Stimulated activated CD8-positive, alpha-beta memory T cell treated with anti-CD3 and anti-CD28 coated beads, Interleukin-4, amount 100 ng/mL, for 48 hours (primary cell): Measurements from ENCODE around the gene LTV1.
"Not testable (repeated sequence)": the region's sequence is repeated elsewhere in the genome, so short reads cannot be mapped to it uniquely, and the experiment has no call there.

Source experiments
- DNase-seq: peaks from one replicate; pipeline ENCODE4 v3.0.0-alpha.2; 2020

Gene LTV1

GRCh38 chr6:143842902-143843676 is at the start of gene LTV1:
TSS of gene LTV1 (plus strand) at chr6:143843338. CDS start at chr6:143843478, 140 bp downstream.
- DNase-seq, result peak; percentile 95

DNA sequence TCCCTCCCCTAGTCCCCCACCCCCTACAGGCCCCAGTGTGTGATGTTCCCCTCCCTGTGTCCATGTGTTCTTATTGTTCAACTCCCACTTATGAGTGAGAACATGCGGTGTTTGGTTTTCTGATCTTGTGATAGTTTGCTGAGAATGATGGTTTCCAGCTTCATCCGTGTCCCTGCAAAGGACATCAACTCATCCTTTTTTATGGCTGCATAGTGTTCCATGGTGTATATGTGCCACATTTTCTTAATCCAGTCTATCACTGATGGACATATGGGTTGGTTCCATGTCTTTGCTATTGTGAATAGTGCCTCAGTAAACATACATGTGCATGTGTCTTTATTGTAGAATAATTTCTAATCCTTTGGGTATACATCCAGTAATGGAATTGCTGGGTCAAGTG is 46.6 kb upstream of the LTV1 start:
- not testable (repeated sequence) for DNase-seq

- DNase-seq, result not testable (repeated sequence)
Measured at GRCh38 chr6:143798487-143798886, 44.7 kb upstream of the LTV1 start.

GRCh38 chr6:143802833-143803565 is 40.1 kb upstream of the LTV1 start:
- DNase-seq, result no peak

DNA sequence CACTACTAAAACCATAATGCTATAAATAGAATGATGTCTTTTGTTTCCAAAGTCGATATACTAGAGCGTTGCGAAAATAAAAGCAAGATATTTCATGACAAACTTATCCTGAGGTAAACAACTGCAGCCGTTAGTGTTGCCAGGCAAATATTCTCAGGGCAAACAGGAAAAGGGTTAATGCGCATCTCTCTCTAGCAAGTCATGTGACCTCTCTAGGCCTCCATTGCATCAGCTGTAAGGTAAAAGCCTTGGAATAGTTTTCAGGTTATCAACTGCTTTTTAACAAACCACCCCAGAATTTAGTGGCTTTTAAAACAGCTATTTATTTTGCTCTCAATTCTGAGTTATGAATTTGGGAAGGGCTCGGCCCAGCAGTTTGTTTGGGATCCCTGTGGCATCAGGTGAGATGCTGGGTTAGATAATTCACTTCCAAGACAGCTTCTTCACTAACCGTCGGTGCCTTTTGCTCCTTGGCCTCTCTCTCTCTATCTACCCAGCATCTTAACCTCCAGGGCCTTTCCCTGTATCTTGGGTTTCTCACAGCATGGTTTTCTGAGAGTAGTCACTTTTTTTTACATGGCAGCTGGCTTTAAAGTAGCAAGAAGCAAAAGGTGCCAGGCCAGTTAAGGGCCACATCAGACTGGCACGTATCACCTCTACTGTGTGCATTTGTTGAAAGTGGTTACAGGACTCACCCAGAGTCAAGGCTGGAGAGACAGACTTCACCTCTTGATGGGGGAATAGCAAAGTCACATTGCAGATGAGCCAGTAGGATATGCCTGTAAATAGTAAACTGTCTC is 39.2 kb upstream of the LTV1 start:
- no peak for DNase-seq

- no peak for DNase-seq
Measured at GRCh38 chr6:143804835-143805239, 38.3 kb upstream of the LTV1 start.

DNA sequence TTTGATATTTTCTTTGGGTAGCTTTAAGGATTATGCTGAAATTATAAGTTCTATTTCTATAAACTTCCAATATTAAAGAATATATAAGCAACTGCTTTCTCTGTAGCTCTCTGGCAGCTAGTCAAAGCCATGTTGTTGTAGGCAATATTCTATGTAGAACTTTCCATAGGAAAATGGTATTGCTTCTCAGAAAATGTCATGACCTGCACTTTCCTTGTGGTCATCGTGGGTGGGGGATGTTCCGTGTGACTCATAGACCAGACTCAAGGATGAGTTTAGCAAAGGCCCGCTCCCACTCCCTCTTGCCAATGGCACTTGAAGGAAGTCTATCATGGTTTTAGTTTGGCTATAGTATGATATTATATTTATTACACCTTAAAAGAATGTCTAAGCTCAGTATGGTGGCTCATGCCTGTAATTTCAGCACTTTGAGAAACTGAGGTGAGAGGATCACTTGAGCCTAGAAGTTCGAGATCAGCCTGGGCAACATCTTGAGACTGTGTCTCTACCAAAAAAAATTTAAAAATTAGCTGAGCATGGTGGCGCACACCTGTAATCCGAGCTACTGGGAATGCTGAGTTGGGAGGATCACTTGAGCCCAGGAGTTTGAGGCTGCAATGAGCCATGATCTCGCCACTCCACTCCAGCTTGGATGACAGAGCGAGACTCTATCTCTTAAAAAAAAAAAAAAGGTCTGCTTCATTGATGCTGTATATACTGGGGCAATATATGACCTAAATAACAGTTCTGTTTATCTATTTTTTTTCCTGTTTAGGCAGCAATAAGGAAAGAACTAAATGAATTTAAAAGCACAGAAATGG is 36.6 kb upstream of the LTV1 start:
- DNase-seq, result peak; percentile 91

DNA sequence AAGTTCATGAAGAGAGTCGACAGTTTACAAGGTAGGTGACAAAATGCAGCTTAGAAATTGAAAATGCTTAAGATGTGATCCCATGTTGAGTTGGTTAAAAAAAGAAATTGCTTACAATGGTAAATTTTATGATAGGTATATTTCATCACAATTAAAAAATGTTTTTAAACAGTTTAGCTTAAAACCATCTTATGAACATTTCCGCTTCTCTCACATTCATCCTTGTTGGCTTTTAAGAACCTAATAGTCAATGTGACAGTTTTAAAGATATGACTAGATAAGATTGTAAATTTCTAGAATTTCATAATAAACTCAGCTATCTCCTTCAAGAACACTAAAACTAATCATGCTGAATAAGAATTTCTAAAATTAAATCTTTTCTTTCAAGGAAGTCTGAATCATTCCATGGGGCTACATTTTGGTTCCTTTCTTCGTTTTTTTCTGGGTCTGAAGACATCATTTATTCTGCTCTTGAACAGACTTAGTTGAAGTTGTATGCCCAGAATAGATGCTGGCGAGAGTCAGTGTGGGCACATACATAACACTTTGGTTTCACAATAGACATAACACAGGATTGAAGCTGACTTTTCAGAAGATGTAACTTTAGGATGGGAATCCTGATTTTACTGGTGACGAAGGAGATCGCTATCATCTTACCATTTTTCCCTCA is 35.9 kb upstream of the LTV1 start:
- DNase-seq, result no peak

GRCh38 chr6:143810745-143811144 is 32.4 kb upstream of the LTV1 start:
- no peak for DNase-seq

DNA sequence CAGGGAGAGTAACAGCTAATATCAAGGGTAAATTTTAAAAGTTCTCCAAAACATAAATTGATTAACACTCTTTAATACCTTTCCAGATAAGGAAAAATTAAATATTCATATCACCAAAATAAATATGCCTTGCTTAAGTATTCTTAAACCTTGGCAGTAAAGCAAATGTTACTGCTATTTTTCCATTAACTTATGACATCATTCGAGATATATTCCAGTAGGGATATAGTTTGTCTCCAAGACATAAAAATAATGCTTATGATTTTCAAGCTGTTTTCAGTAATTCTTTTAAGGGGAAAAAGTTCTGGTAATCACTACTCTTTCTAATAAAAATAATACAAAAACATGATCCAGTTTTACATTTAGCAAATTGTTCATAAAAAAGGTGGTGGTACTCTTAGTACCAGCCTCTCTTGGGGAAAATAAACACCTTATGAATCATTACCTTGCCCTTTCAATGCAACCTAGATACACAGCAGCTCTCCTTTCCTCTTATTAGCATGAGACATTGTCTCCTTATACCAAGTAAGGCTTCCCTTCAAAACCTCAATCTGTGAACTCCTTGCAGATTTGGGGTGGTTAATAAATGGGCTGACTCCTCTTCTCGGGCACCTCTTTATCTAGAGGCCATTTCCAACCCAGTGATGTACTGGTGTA is 31.5 kb upstream of the LTV1 start:
- DNase-seq, result no peak

DNA sequence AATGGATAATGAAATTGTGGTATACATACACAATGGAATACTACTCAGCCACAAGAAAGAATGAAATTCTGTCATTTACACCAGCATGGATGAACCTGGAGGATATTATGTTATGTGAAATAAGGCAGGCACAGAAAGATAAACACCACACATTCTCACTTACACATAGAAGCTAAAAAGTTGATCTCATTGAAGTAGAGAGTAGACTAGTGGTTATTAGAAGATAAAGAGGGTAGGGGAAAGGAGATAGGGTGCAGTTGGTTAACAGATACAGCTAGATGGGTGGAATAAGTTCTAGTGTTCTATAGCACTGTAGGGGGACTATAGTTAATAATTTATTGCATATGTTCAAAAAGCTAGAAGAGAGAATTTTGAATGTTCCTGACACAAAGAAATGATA is 25.5 kb upstream of the LTV1 start:
- DNase-seq, result no peak

GRCh38 chr6:143821359-143821758 is 21.8 kb upstream of the LTV1 start:
- DNase-seq, result no peak

DNA sequence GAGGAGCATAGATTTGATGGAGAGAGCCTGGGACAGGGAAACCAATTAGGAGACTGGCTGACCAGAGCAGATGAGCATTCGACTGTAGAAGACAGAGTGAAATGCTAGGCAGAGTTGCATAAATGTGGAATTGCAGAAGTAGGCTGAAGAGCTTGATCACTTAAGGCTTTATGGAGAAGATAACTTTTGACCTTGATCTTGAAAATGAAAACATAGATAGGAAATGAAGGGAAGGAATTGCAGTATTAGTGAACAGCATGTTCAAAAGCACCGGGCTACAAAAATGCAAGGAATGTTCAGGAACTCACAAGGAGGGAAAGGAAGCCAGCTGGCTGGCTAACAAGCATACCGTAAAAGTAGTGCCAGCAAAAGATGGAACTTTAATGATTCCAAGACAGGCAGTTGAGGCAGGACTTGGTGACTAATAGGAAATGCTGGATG is 20.5 kb upstream of the LTV1 start:
- no peak for DNase-seq

DNA sequence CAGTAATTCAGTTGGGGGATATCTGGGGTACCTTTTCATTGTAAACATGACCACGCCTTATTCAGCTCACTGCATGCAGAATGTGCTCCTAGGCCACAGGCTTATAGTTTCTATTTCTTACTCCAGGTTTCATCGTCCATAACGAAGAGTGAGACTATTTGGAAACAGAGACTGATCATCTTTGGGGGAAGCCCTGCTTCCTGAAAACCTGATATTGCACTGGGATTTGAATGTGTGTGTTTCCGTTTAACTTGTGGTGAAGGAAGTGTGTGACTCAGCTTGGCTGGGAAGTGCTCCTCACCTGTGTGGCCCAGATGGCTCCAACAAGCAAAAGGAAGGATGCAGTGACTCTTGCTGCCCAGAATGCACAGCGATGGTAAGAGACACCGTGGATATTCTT is 19.6 kb upstream of the LTV1 start:
- DNase-seq, result no peak

- DNase-seq, result no peak
Measured at GRCh38 chr6:143828572-143828971, 14.6 kb upstream of the LTV1 start.

- no peak for DNase-seq
Measured at GRCh38 chr6:143836150-143836549, 7.0 kb upstream of the LTV1 start.

DNA sequence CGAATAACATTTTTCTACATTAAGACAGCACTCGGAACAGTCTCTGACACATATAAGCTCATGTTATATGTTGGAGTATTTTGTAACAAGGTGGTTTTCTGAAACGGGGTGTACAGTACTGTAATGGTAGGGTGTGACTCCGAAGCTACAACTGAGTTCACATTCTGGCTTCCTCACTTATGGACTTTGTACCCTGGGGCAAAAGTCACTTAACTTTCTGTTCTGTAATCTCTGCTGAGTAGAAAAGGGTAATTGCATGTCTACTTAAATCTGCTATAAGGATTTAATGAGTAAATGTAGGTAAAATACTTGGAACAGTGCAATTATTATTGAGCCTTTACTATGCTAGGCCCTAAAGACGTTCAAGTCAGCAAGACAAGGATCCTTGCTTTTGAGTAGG is 4.7 kb upstream of the LTV1 start:
- no peak for DNase-seq

DNA sequence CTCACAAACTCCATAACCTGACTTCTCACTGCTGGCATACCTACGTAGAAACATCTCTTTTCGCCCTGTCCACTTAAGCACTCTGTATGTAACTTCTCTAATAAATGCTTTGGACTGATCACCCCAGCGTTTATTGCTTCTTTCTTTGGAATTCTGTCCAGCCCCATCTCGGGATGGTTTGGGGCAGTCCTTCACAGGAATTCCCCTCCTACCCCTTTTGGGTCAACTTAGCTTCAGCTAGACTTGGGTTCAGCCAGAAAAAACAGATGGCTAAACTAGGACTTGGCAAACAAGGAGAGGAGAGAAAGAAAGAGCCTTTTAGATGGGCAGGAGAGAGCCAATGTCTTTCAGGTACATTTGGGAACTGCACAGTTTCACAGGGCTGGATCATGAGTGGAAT is 3.9 kb upstream of the LTV1 start:
- no peak for DNase-seq

DNA sequence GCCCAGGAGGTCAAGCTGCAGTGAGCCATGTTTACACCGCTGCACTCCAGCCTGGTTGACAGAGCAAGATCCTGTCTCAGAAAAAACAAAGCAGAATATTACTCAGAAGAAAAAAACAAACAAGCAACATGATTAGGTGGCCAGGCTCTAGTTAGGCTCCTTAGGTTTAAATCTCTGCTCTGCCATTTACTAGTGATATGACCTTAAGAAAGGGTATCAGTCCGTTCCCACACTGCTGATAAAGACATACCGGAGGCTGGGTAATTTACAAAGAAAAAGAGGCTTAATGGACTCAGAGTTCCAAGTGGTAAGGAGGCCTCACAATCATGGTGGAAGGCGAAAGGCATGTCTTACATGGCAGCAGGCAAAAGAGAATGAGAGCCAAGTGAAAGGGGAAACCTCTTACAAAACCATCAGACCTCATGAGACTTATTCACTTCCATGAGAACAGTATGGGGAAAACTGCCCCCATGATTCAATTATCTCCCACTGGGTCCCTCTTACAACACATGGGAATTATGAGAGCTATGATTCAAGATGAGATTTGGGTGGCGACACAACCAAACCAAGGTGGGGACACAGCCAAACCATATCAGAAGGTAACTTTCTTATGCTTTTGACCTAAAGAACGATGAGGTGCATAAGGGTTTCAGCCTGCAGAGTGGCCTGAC is 2.4 kb upstream of the LTV1 start:
- DNase-seq, result no peak

DNA sequence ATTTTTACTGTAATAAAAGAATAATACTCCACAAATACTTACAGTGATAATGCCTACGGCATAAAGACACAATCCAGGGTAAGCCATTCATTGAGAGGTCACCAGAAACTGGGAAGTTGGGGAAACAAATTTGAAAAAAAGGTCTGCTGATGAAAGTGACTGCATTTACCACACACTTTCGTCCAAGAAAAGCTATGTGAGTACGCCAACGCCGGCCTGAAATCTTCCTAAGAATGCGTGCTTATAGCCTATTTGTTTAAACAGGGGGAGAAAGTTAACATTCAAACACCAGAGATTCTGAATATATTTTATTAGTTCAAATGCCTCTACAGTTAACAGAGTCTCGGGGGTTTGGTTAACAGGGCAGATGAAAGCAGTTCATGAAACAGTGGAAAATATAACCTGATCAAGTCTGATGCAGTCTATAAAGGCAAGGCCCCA is 657 bp upstream of the LTV1 start:
- DNase-seq, result no peak

DNA sequence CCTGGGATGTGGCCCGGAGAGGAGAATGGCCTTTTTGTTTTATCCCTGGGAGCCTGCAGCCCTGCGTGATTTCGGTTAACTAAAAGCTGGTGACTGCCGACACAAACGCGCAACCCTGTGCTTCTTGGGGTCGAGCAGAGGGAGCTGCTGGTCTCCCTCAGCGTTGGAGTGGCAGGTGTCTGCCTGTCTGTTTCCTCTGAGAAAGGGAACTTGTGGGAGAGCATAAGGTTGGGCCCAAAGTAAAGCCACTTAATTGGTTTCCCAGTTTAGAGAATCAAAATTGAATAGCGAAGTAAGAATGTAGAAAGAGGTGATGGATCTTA is 500 bp downstream of the LTV1 start:
- DNase-seq, result no peak
